ENCODE results near the gene TEDC1. TPM values are rescaled to one million over a fixed set of nuclear protein-coding genes. Genes with fewer than 3 reads are reported as not detected.

Gene TEDC1
- total RNA-seq, 1 donor from 2014 or later, result 4.0 TPM

DNA sequence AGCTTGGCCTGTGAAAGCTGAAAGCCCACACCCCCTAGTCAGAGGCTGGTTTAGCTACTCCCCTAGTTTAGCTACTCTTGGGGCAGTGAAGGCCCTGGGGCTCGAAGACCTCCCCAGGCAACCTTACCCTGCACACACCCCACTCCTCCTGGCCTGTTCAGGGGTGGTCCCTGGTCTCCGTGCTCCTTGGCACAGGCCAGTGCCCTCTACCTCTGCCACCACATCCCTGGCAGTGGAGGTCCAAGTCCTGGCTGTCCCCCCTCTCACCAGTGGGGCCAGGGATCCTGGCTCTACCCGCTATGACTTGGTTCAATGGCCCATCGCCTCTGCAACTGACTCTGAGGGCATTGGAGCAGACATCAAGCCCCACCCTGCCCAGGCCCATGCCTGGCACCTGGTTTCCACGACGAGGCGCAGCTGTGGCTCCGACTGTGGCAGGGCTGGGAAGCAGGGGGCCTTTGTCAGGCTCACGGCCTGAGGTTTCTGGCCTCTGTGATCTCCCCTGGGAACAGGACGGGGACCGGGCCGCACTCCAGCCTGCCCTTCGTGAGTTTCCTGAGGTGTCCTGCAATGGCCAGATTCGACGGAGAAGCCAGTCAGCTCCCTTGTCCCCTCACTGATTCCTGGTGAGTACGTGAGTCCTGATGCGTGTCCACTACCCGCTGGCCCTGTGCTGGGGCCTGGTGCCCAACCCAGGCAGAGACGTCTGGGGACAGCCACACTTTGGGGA is 41.0 kb downstream of the TEDC1 start:
- DNase-seq, result no peak
- TF ChIP-seq, protein P1, sequence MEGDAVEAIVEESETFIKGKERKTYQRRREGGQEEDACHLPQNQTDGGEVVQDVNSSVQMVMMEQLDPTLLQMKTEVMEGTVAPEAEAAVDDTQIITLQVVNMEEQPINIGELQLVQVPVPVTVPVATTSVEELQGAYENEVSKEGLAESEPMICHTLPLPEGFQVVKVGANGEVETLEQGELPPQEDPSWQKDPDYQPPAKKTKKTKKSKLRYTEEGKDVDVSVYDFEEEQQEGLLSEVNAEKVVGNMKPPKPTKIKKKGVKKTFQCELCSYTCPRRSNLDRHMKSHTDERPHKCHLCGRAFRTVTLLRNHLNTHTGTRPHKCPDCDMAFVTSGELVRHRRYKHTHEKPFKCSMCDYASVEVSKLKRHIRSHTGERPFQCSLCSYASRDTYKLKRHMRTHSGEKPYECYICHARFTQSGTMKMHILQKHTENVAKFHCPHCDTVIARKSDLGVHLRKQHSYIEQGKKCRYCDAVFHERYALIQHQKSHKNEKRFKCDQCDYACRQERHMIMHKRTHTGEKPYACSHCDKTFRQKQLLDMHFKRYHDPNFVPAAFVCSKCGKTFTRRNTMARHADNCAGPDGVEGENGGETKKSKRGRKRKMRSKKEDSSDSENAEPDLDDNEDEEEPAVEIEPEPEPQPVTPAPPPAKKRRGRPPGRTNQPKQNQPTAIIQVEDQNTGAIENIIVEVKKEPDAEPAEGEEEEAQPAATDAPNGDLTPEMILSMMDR (IDR thresholded peaks at IDR 0.05; ENCODE audit: borderline replicate concordance), result no peak
- intact Hi-C loops (cut with micrococcal nuclease), result no loop called here

DNA sequence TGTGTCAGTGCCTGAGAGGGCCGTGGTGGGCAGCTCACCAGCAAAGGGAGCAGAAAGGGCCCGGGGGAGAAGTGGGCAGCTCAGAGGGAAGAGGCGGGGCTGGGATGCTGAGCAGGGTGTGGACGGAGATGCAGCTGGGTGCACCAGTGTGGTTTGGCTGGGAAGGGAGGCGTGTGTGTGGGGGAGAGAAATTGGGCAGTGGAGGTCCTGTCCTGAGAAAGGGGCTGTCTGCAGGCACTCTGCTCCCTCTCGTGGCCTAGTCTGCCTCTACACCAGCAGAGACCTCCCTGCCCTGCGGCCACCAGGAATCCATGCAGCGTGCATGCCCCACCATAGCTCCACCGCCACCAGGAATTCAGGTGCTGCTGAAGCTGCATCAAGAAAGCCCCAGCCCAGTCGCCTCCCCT is 41.7 kb downstream of the TEDC1 start:
- H3K9me3 ChIP-seq (replicated peaks), result no peaks in the 10 kb centered on the region
- H3K36me3 ChIP-seq, result no peaks in the 10 kb centered on the region
- DNase-seq, result no peak
- TF ChIP-seq, protein P1 (IDR thresholded peaks at IDR 0.05; ENCODE audit: borderline replicate concordance), result peak; percentile 39
- intact Hi-C loops (cut with micrococcal nuclease), result no loop called here
- H3K27ac ChIP-seq (replicated peaks), result no peak overlapping the region
- peaks cover 44% of the 10 kb centered on the region for H3K27me3 ChIP-seq (ENCODE audit: low read depth)
- no peak overlapping the region for H3K4me3 ChIP-seq
- peaks cover 25% of the 10 kb centered on the region for H3K4me1 ChIP-seq

More for the DNA sequence above, 41.0 kb downstream of the TEDC1 start:
- H3K27me3 ChIP-seq (ENCODE audit: low read depth), result peaks cover 44% of the 10 kb centered on the region
- H3K4me3 ChIP-seq, result no peak overlapping the region
- peaks cover 30% of the 10 kb centered on the region for H3K4me1 ChIP-seq
- H3K9me3 ChIP-seq (replicated peaks), result no peaks in the 10 kb centered on the region
- H3K27ac ChIP-seq (replicated peaks), result no peak overlapping the region
- H3K36me3 ChIP-seq, result no peaks in the 10 kb centered on the region

DNA sequence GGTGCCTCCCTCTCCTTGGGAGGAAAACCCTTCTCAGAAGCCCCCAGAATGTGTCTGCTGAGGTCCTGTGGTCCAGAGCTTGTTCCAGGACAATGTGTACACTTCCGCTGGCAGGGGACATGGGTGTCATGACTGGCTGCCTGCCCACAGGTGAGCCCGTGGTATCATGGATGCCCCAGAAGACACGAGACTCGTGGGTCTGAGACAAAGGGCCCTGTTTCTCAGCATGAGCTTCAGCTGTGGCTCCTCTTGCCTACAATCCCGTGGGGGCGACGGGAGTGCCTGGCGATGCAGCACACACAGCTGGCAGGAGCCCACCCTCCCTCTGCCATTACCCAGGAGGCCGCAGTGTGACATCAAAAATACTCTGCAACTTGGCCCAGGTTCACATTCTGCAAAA is 42.3 kb downstream of the TEDC1 start:
- intact Hi-C loops (cut with micrococcal nuclease), result no loop called here
- TF ChIP-seq, protein P1 (IDR thresholded peaks at IDR 0.05; ENCODE audit: borderline replicate concordance), result no peak
- Histone ChIP-seq H3K27me3 (ENCODE audit: low read depth) (peaks cover 46% of the 10 kb centered on the region), H3K9me3 (replicated peaks) (no peaks in the 10 kb centered on the region), H3K4me1 (peaks cover 23% of the 10 kb centered on the region), H3K36me3 (no peaks in the 10 kb centered on the region), H3K4me3 (no peak overlapping the region), H3K27ac (replicated peaks) (no peak overlapping the region)
- DNase-seq, result no peak

DNA sequence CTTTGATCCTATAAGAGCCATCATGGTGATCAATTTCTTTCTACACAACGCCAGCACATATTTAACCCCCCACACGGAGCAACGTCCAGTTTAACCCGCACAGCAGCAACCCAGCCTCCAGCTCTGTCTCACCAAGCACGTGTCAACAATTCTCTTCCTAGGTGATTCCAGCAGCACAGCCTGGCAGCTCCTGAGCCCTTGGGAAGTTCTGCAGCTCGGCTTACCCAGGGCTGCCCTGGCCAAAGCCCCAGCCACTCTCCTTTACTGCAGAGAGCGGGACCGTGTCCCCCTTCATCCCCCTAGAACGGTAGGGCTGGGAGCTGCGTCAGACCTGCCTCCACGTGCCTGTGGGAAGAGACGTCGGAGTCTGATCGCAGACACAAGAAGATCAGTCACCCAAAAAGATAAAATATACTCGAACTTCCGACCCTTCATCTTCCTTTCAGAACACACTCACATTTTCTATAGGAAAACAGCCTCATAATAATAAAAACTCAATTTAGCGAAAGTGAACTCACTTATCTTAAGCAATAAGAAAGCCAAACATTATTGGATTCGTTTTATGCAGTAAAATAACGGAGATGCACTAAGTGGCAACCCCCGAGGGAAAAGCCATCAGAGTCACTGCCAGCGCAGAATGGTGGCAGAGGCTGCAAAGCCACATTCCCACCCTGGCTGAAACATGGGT is 42.9 kb downstream of the TEDC1 start:
- H3K27ac ChIP-seq (replicated peaks), result no peak overlapping the region
- no peaks in the 10 kb centered on the region for H3K9me3 ChIP-seq (replicated peaks)
- no peak overlapping the region for H3K4me3 ChIP-seq
- H3K27me3 ChIP-seq (ENCODE audit: low read depth), result peaks cover 49% of the 10 kb centered on the region
- intact Hi-C loops (cut with micrococcal nuclease), result no loop called here
- DNase-seq, result no peak
- H3K36me3 ChIP-seq, result no peaks in the 10 kb centered on the region
- H3K4me1 ChIP-seq, result peaks cover 18% of the 10 kb centered on the region
- TF ChIP-seq, protein P1 (IDR thresholded peaks at IDR 0.05; ENCODE audit: borderline replicate concordance), result no peak

DNA sequence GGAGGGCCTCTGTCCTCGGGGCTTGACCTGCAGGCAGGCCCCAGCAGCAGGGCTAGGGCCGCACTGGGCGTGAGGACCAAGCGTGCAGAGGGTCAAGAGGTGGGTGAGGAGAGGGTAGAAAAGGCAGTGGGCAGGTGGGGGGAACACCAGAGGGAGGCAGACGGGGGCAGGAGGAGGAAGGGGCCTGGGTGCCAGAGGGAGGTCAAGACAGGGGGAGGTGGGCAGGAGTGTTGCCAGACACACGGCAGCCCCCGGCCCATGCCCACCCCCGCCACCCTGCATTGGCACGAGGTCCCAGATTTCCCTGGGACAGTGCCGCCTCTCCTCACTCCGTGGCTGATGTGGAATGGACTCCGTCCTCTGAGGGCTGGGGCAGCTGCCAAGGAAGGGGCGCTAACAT is 43.5 kb downstream of the TEDC1 start:
- peaks cover 11% of the 10 kb centered on the region for H3K4me1 ChIP-seq
- no peak for DNase-seq
- no peak overlapping the region for H3K4me3 ChIP-seq
- intact Hi-C loops (cut with micrococcal nuclease), result no loop called here
- no peak overlapping the region for H3K27ac ChIP-seq (replicated peaks)
- H3K36me3 ChIP-seq, result no peaks in the 10 kb centered on the region
- TF ChIP-seq, protein P1 (IDR thresholded peaks at IDR 0.05; ENCODE audit: borderline replicate concordance), result no peak
- no peaks in the 10 kb centered on the region for H3K9me3 ChIP-seq (replicated peaks)
- peaks cover 46% of the 10 kb centered on the region for H3K27me3 ChIP-seq (ENCODE audit: low read depth)

All from left ventricle myocardium inferior (tissue), 1 donor.